ENCODE data around the gene MIB2. TPM values are rescaled to one million over a fixed set of nuclear protein-coding genes. Genes with fewer than 3 reads are reported as not detected.
A peak's percentile ranks its signal among the peaks of the same experiment; 100 is the strongest.
"Not testable (repeated sequence)": the region's sequence is repeated elsewhere in the genome, so short reads cannot be mapped to it uniquely, and the experiment has no call there.

MIB2 gene
- total RNA-seq, 1 donor from 2014 or later, result 55.5 TPM

GRCh38 chr1:1591452-1591851 is 23.8 kb upstream of the MIB2 start:
- DNase-seq (ENCODE audit: low read depth), result no peak
- peaks cover 9% of the 10 kb centered on the region for H3K27me3 ChIP-seq (ENCODE audit: control insufficient read depth, insufficient read depth, low read length)
- H3K4me3 ChIP-seq (ENCODE audit: low read depth, low read length), result no peak overlapping the region
- no peaks in the 10 kb centered on the region for H3K36me3 ChIP-seq (ENCODE audit: control insufficient read depth, insufficient read depth, low read length)
- no peak for TF ChIP-seq CTCF (IDR thresholded peaks at IDR 0.05; ENCODE audit: insufficient read depth, low read length, poor library complexity, severe bottlenecking)

GRCh38 chr1:1593834-1594601 is 21.3 kb upstream of the MIB2 start:
- Histone ChIP-seq H3K27me3 (ENCODE audit: control insufficient read depth, insufficient read depth, low read length) (peaks cover 27% of the 10 kb centered on the region), H3K4me3 (ENCODE audit: low read depth, low read length) (no peak overlapping the region), H3K36me3 (ENCODE audit: control insufficient read depth, insufficient read depth, low read length) (no peaks in the 10 kb centered on the region)
- DNase-seq (ENCODE audit: low read depth), result no peak
- no peak for TF ChIP-seq CTCF (IDR thresholded peaks at IDR 0.05; ENCODE audit: insufficient read depth, low read length, poor library complexity, severe bottlenecking)

- H3K4me3 ChIP-seq (ENCODE audit: low read depth, low read length), result no peak overlapping the region
- DNase-seq (ENCODE audit: low read depth), result no peak
- H3K27me3 ChIP-seq (ENCODE audit: control insufficient read depth, insufficient read depth, low read length), result peaks cover 32% of the 10 kb centered on the region
Observed at GRCh38 chr1:1594602-1595260, 20.6 kb upstream of the MIB2 start.

GRCh38 chr1:1595341-1595740 is 20.0 kb upstream of the MIB2 start:
- not testable (repeated sequence) for H3K36me3 ChIP-seq (ENCODE audit: control insufficient read depth, insufficient read depth, low read length); H3K4me3 ChIP-seq (ENCODE audit: low read depth, low read length); DNase-seq (ENCODE audit: low read depth)
- peaks cover 34% of the 10 kb centered on the region for H3K27me3 ChIP-seq (ENCODE audit: control insufficient read depth, insufficient read depth, low read length)

More at GRCh38 chr1:1594602-1595260, 20.6 kb upstream of the MIB2 start:
- no peak for TF ChIP-seq CTCF (IDR thresholded peaks at IDR 0.05; ENCODE audit: insufficient read depth, low read length, poor library complexity, severe bottlenecking)
- H3K36me3 ChIP-seq (ENCODE audit: control insufficient read depth, insufficient read depth, low read length), result no peaks in the 10 kb centered on the region

- Histone ChIP-seq H3K4me3 (ENCODE audit: low read depth, low read length) (no peak overlapping the region), H3K27me3 (ENCODE audit: control insufficient read depth, insufficient read depth, low read length) (peaks cover 47% of the 10 kb centered on the region), H3K36me3 (ENCODE audit: control insufficient read depth, insufficient read depth, low read length) (no peaks in the 10 kb centered on the region)
- TF ChIP-seq CTCF (IDR thresholded peaks at IDR 0.05; ENCODE audit: insufficient read depth, low read length, poor library complexity, severe bottlenecking), result no peak
- DNase-seq (ENCODE audit: low read depth), result no peak
Observed at GRCh38 chr1:1596493-1597274, 18.6 kb upstream of the MIB2 start.

GRCh38 chr1:1597275-1597930 is 17.9 kb upstream of the MIB2 start:
- no peak for DNase-seq (ENCODE audit: low read depth)
- Histone ChIP-seq H3K36me3 (ENCODE audit: control insufficient read depth, insufficient read depth, low read length) (no peaks in the 10 kb centered on the region), H3K4me3 (ENCODE audit: low read depth, low read length) (no peak overlapping the region), H3K27me3 (ENCODE audit: control insufficient read depth, insufficient read depth, low read length) (peaks cover 48% of the 10 kb centered on the region)
- peak; percentile 57 for TF ChIP-seq CTCF (IDR thresholded peaks at IDR 0.05; ENCODE audit: insufficient read depth, low read length, poor library complexity, severe bottlenecking)

All from kidney epithelial cell (primary cell).